ENCODE data around the gene RASSF3. TPM values are rescaled to one million over a fixed set of nuclear protein-coding genes. Genes with fewer than 3 reads are reported as not detected.

RASSF3 gene
- total RNA-seq, 3 donors from 2014 or later: 23.4 to 28.4 (median 24.6) TPM

DNA sequence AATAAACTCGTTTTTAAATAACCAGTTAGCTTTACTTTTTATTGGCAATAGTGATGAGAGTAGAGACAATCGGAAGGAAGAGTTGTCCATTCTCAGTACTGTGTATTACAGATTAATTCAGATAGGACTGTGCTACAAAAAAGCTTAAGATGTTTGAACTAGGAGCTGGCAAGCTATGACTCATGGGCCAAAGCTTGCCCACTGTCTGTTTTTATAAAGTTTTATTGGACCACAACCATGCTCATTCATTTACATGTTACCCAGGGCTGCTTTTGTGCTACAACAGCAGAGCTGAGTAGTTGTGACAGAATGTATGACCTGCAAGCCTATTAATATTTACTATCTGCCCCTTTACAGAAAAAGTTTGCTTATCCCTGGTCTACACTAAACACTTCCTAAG lies 129.5 kb downstream of the RASSF3 start:
- Histone ChIP-seq H3K27ac (no peak overlapping the region), H3K36me3 (no peaks in the 10 kb centered on the region), H3K4me3 (no peak overlapping the region), H3K9me3 (no peaks in the 10 kb centered on the region), H3K4me1 (no peaks in the 10 kb centered on the region), H3K27me3 (no peaks in the 10 kb centered on the region)
- DNase-seq (ENCODE audit: low spot score in 2 of 2): no peak
- intact Hi-C loops (cut with DNase I; ENCODE audit: low total_unique reads): no loop called here
- TF ChIP-seq, protein P1, sequence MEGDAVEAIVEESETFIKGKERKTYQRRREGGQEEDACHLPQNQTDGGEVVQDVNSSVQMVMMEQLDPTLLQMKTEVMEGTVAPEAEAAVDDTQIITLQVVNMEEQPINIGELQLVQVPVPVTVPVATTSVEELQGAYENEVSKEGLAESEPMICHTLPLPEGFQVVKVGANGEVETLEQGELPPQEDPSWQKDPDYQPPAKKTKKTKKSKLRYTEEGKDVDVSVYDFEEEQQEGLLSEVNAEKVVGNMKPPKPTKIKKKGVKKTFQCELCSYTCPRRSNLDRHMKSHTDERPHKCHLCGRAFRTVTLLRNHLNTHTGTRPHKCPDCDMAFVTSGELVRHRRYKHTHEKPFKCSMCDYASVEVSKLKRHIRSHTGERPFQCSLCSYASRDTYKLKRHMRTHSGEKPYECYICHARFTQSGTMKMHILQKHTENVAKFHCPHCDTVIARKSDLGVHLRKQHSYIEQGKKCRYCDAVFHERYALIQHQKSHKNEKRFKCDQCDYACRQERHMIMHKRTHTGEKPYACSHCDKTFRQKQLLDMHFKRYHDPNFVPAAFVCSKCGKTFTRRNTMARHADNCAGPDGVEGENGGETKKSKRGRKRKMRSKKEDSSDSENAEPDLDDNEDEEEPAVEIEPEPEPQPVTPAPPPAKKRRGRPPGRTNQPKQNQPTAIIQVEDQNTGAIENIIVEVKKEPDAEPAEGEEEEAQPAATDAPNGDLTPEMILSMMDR (IDR thresholded peaks at IDR 0.05): no peak
- TF ChIP-seq POLR2AphosphoS5 (IDR thresholded peaks at IDR 0.05) (no peak), POLR2A (IDR thresholded peaks at IDR 0.05) (no peak)

DNA sequence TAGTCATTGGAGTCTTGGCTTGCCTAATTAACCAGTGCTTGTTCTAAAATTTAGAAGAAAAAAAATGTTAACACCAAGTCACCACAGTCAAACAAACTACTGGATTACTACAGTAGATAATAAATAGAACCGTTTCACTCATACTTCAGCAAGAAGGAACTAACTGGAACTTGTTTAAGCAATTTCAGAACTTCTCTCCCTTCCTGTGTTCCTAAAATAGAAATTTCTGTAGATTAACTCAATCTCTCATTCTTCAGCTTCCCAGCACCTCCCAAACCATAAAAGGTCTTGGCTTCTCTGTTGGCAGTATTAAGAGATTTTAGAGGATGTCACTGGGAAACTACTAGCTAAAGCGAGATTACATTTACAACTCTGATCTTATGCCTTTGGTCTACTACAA lies 130.4 kb downstream of the RASSF3 start:
- intact Hi-C loops (cut with DNase I; ENCODE audit: low total_unique reads): no loop called here
- no peaks in the 10 kb centered on the region for H3K4me1 ChIP-seq
- TF ChIP-seq POLR2A (IDR thresholded peaks at IDR 0.05) (no peak), POLR2AphosphoS5 (IDR thresholded peaks at IDR 0.05) (no peak)
- TF ChIP-seq, protein P1 (IDR thresholded peaks at IDR 0.05): no peak
- H3K9me3 ChIP-seq: no peaks in the 10 kb centered on the region
- H3K4me3 ChIP-seq: no peak overlapping the region
- DNase-seq (ENCODE audit: low spot score in 2 of 2): no peak
- no peak overlapping the region for H3K27ac ChIP-seq
- H3K27me3 ChIP-seq: no peaks in the 10 kb centered on the region
- H3K36me3 ChIP-seq: no peaks in the 10 kb centered on the region

DNA sequence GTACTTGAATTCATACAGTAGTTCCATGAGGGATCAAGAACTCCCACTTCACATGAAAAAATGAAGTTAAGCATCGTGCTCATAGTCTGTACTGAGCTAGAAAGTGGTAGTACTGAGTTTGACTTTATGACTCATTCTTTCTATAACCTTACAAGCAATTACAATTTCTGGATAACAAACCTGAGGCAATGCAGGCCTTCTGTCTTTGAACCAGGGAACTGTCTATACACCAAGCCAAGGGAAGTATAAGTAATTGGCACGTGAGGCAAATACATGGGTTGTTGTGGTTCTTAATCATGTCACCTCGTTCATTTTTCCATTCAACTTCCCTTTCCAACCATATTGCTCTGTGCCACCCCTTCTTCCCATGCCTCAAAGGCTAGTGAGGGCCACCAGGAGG lies 132.1 kb downstream of the RASSF3 start:
- DNase-seq (ENCODE audit: low spot score in 2 of 2): no peak
- Histone ChIP-seq H3K9me3 (no peaks in the 10 kb centered on the region), H3K27me3 (no peaks in the 10 kb centered on the region), H3K36me3 (no peaks in the 10 kb centered on the region), H3K4me1 (no peaks in the 10 kb centered on the region), H3K4me3 (no peak overlapping the region), H3K27ac (no peak overlapping the region)
- intact Hi-C loops (cut with DNase I; ENCODE audit: low total_unique reads): no loop called here
- TF ChIP-seq POLR2A (IDR thresholded peaks at IDR 0.05) (no peak), POLR2AphosphoS5 (IDR thresholded peaks at IDR 0.05) (no peak)
- TF ChIP-seq, protein P1 (IDR thresholded peaks at IDR 0.05): no peak

DNA sequence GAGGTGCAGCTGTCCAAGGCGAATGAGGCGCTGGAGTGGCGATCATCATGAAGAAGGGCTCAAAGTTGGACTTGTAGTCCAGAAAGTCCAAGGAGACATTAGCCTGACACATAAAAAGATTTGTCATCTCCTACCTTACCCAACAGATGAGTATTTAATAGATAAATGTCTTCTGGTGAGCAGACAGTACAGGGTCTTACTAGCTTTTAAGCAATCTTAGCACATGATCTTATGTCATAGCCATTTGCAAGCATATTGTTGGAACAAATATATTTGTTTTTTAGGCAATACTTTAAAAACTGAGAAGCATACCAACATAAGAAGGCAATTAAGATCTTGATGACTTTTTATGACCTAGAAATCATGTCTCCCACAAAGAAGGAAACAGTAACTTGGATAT lies 132.9 kb downstream of the RASSF3 start:
- Histone ChIP-seq H3K4me1 (no peaks in the 10 kb centered on the region), H3K27me3 (no peaks in the 10 kb centered on the region), H3K4me3 (no peak overlapping the region), H3K27ac (no peak overlapping the region), H3K36me3 (no peaks in the 10 kb centered on the region), H3K9me3 (no peaks in the 10 kb centered on the region)
- TF ChIP-seq, protein P1 (IDR thresholded peaks at IDR 0.05): no peak
- TF ChIP-seq POLR2AphosphoS5 (IDR thresholded peaks at IDR 0.05) (no peak), POLR2A (IDR thresholded peaks at IDR 0.05) (no peak)
- intact Hi-C loops (cut with DNase I; ENCODE audit: low total_unique reads): no loop called here
- no peak for DNase-seq (ENCODE audit: low spot score in 2 of 2)

DNA sequence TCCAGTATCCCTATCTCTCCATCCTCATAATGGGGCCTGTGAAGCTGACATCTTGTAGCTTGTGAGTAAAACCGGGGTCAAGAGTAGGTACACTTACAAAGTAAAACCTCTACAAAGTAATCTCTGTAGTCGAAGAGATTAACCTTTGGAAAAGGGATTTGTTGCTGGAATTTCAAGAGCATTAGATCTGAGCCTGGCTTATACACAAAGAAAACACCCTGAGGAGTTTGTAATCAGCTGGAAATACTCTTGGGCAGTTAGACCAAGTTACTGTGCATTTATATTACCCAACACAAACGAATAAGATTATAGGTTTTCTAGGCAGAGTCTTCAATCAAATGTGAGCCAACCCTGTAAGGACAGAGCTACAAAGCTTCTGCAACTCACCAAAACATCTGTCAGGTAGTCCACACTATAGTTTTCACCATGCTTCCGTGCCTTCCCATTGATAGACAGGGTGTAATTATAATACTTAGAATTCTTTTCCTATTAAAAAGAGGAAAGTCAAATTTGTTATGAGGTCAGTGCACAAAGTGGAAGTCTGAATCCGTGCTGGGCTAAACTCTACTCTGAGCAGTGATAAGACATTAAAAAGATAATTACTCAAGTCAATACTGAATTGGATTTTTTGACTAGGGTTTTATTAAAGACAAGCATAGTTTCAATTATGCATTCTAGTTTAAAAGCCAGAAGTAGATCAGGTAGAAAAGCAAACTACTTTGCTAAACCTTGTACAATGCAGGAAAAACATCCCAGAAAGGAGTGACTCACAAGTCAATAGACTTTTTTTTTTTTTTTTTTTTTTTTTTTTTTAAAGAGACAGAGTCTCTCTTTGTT lies 134.3 kb downstream of the RASSF3 start:
- Histone ChIP-seq H3K36me3 (no peaks in the 10 kb centered on the region), H3K4me1 (no peaks in the 10 kb centered on the region), H3K4me3 (no peak overlapping the region), H3K27ac (no peak overlapping the region), H3K27me3 (no peaks in the 10 kb centered on the region), H3K9me3 (no peaks in the 10 kb centered on the region)
- intact Hi-C loops (cut with DNase I; ENCODE audit: low total_unique reads): no loop called here
- no peak for DNase-seq (ENCODE audit: low spot score in 2 of 2)
- TF ChIP-seq, protein P1 (IDR thresholded peaks at IDR 0.05): no peak
- TF ChIP-seq POLR2AphosphoS5 (IDR thresholded peaks at IDR 0.05) (no peak), POLR2A (IDR thresholded peaks at IDR 0.05) (no peak)

All from breast epithelium (tissue), 4 donors.